HL-60/S4 (cell line): ENCODE results near the gene DOK6.
"Not testable (repeated sequence)": the region's sequence is repeated elsewhere in the genome, so short reads cannot be mapped to it uniquely, and the experiment has no call there.

ENCODE experiments used
- in situ Hi-C: fragments of 300-500 bp; cut with MboI; formaldehyde crosslinking; loops from 2 replicates; pipeline ENCODE4 v1.14.3; 2022; ENCODE audit warnings: low sequenced_read_pairs

DOK6 gene

DNA sequence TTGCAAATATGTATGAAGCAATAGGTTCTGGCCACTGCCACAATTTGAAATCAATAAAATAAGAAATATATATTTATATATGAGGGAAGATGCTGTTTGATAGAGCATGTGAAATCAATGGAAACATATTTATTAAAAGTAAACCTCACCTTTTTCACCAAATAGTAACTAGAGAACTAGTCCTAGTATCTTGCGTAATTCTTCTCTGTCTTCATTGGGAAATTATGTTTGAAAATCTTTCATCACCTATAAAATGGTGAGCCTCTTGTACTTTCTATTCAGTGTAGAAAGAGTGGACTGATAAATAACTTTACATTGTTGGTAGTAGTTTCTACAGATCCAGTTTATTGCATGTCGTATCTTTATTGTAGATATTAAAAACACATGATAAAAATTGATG lies 444.0 kb downstream of the DOK6 start:
- in situ Hi-C loops = no loop called here

GRCh38 chr18:69845593-69846506 lies 445.2 kb downstream of the DOK6 start:
- in situ Hi-C loops = no loop called here

- in situ Hi-C loops = no loop called here
Measured at GRCh38 chr18:69853051-69853450, 452.4 kb downstream of the DOK6 start.

DNA sequence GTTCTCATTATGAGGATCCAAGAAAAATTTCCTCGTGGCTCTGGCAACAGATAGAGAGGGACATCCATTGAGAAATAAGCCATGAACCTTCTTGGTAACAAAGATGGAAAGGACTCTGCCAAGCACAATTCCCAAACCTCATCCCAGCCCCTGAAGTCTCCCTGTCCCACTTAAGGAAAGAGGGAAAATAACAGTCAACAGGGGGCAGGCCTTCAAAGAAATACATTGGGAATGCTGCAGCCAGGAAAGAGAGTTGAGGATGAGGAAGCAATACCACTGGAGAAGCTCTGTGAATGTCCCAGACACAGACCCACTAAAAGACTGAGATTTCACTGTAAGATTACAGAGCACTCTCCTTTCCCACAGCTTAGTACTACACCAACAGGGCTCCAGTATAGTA lies 453.8 kb downstream of the DOK6 start:
- in situ Hi-C loops = no loop called here

DNA sequence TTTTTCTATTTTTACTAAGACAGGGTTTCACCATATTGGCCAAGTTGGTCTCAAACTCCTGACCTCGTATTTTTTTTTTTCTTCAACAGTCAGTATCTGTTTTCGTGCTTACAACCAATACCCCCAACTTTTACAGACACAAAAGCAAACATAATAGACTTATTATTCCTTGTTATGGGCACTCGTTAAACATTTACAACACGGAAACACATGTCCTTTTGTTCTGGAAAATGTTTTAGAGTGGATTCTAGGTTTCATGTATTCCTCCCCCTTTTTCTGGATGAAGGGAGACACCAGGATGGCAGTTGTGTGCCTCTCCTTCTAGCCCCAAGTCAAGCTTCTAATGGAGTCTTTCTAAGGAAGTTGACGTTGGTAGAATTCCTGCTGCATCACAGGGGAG lies 458.2 kb downstream of the DOK6 start:
- in situ Hi-C loops = no loop called here

DNA sequence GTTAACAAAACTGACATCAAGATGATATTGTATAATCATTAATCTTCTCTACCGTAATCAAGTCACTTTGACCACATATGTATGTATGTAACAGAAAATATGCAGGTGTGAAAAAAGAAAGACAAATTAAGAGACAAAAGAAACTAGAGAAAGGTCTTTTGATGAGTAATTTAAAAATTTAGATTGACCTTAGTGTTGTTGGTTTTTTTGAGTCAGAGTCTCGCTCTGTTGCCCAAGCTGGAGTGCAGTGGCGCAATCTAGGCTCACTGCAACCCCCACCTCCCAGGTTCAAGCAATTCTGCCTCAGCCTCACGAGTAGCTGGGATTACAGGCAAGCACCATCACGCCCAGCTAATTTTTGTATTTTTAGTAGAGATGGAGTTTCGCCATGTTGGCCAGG lies 464.1 kb downstream of the DOK6 start:
- in situ Hi-C loops = not testable (repeated sequence)

GRCh38 chr18:69865776-69866175 lies 465.1 kb downstream of the DOK6 start:
- in situ Hi-C loops = no loop called here

GRCh38 chr18:69866212-69866611 lies 465.5 kb downstream of the DOK6 start:
- in situ Hi-C loops = no loop called here

DNA sequence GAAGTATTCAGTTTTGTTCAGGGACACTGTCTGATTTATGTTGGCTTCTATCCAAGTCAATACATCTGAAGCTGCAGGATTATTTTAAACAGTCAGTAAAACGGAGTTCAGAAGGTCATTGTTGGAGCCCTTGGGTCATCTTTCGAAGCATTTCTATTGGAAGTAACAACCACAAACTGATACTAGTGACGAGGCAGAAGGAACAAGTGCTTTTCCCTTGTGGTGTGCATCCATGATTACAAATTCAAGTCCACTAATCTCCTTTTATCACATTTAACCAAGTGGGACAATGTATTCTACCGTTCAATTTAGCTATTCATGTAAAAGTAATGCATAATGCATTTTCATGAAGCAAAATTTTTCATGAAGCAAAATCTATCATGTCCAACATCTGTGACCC lies 470.0 kb downstream of the DOK6 start:
- in situ Hi-C loops = no loop called here

- in situ Hi-C loops = no loop called here
Measured at GRCh38 chr18:69871363-69871762, 470.7 kb downstream of the DOK6 start.

GRCh38 chr18:69872661-69873060 lies 472.0 kb downstream of the DOK6 start:
- in situ Hi-C loops = no loop called here

DNA sequence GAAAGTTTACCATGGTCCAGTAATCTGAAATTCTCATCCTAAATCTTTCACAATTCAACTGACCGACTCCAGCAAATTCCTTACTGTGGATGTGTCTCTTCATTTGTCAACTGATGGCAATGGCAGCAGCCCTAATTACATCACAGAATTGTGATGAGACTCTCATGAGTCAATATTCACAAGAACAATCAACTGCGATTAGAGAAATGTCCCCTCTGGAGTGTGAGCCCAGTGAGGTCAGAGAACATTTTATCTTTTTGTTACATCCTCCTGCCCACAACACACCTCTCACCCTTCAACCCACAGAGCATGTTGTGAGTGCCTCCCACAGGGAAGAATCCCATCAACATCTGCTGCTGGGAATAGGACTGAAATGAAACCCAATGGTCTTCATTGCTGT lies 473.4 kb downstream of the DOK6 start:
- in situ Hi-C loops = no loop called here

GRCh38 chr18:69876490-69876889 lies 475.8 kb downstream of the DOK6 start:
- in situ Hi-C loops = no loop called here

GRCh38 chr18:69878213-69878933 lies 477.7 kb downstream of the DOK6 start:
- in situ Hi-C loops = no loop called here

DNA sequence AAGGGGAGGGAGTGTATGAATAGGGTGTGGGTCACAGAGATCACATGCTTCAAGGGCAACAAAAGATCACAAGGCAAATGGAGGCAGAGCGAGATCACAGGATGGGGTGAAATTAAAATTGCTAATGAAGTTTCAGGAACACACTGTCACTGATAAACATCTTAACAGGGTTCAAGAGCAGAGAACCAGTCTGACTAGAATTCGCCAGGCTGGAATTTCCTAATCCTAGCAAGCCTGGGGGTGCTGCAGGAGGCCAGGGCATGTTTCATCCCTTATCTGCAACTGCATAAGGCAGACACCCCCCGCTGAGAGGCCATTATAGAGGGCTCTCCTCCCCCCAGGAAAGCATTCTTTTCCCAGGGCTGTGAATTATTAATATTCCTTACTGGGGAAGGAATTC lies 478.4 kb downstream of the DOK6 start:
- in situ Hi-C loops = not testable (repeated sequence)

GRCh38 chr18:69880083-69880482 lies 479.4 kb downstream of the DOK6 start:
- in situ Hi-C loops = no loop called here

- in situ Hi-C loops = no loop called here
Measured at GRCh38 chr18:69882965-69883668, 482.4 kb downstream of the DOK6 start.

DNA sequence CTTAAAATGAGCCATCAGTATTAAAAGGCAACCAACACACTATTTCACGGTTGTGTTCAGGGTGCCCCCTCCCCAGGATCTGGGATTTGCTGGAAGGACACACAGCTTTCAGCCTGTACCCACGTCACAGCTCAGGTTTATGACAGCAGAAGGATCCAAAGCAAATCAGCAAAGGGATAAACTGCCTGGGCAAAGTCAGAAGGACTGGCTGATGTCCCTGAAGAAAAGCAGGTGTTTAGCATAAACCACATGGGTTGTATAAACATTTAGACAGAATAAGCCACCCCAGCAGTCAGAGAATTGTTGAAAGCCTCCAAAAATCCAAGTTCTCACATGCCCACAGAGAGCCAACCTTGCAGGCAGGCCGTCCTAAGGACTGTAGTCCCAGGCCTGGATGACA lies 483.1 kb downstream of the DOK6 start:
- in situ Hi-C loops = no loop called here

GRCh38 chr18:69885355-69885754 lies 484.7 kb downstream of the DOK6 start:
- in situ Hi-C loops = no loop called here

- in situ Hi-C loops = no loop called here
Measured at GRCh38 chr18:69885841-69886531, 485.3 kb downstream of the DOK6 start.

DNA sequence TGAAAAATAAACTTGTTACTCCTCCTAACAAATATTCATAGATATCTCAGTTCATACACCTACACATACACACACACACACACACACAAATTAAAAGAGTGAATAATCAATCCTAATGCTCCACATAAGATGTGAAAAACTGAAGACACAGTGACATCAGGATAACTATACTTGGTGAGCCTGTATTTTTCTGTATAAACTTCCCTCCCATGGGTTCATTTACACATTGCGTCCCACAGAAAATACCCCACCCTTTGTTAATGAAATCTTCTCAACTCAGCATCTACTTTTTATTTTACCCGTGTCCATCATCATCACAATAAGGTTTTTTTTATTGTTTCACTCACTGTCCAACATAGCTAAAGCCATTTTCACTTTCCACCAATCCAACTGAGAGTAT lies 486.6 kb downstream of the DOK6 start:
- in situ Hi-C loops = no loop called here
